Thyroid gland (tissue), 4 donors: ENCODE data around the gene TCAP.

Experiments
- CTCF ChIP-seq, 6 experiments: fragments of 200-600 bp in 3 of 6; fragments of 450-650 bp in 3 of 6; sonication (generic) in 3 of 6; IDR thresholded peaks; one replicate each; pipeline ENCODE4 v1.5.1; 2016 to 2019; ENCODE audit warnings: antibody characterized with exemption in 6 of 6, mild to moderate bottlenecking in 2 of 6, inconsistent platforms in 1 of 6, moderate library complexity in 1 of 6
- POLR2A ChIP-seq, 2 donors: fragments of 450-650 bp; IDR thresholded peaks; one replicate each; pipeline ENCODE4 v1.6.1; 2017; ENCODE audit warnings: antibody characterized with exemption in 2 of 2, mild to moderate bottlenecking in 2 of 2, moderate library complexity in 1 of 2

- TF ChIP-seq POLR2A (IDR thresholded peaks at IDR 0.05), result no peak
- no peak for TF ChIP-seq CTCF (IDR thresholded peaks at IDR 0.05)
These were observed 38.0 kb upstream of the TCAP start for GRCh38 chr17:39627047-39627711.
